ENCODE measurements around the gene TBC1D24. TPM values are rescaled to one million over a fixed set of nuclear protein-coding genes. Genes with fewer than 3 reads are reported as not detected.

TBC1D24 gene
- total RNA-seq (8.7 and 9.4 TPM in 2 replicates), polyA plus RNA-seq (6.9 and 7.1 TPM in 2 replicates), polyA minus RNA-seq (6.9 and 17.5 TPM in 2 replicates)
- 4.0 TPM for total RNA-seq (2013)

DNA sequence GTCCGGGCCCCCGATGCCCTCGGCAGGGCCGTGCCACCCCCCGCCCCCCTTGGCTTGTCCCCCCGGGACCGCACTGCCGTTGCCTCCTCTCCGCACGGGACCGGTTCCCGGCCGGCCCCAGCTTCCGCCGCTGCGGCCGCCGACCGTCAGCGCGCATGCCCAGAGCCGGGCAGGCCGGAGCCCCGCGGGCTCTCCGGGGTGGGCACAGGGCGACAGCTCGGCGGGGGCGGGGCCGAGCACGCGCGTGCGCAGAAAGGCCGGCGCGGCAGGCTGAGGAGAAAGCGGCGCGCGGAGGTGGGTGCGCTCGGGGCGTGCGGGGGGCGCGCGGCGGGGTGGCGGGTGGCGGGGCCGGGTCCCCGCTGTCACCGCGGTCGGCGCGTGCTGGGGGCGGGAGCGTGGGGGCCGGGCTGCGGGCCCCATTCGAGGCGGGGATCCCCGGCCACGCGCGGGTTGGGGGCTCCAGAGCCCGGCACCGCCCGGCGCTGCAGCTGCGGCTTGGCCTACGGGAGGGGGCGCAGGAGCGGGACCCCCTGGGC lies at the start of gene TBC1D24:
Gene TBC1D24, plus strand, starts transcription at position 251 of the 536 bp plus-strand sequence. CDS start 21,022 bp downstream, outside the sequence.
- intact Hi-C loops (cut with micrococcal nuclease): loop anchor here (1.0 kb wide), 3 partner anchors 12 to 46 kb away; partner anchors contain the start of genes CCNF and TEDC2
- Mint-ChIP-seq H3K4me3 (peak within 1 kb of the TSS; percentile 79), H3K27me3 (peaks cover 13% of the 10 kb centered on the region), H3K9me3 (ENCODE audit: insufficient read depth) (no peaks in the 10 kb centered on the region), H3K27ac (peak within 1 kb of the TSS; percentile 53), H3K4me1 (peaks cover 28% of the 10 kb centered on the region)
- CTCF ChIA-PET: interaction anchor here (0.7 to 3.2 kb wide), 4 partner anchors 12 to 595 kb away, joined by 4 to 13 read pairs (median 8); partner anchors contain the start of gene CCNF
- peaks cover 44% of the 10 kb centered on the region for H3K79me2 ChIP-seq (ENCODE audit: control insufficient read depth, insufficient read depth, low read length)
- peak within 1 kb of the TSS; percentile 26 to 77 (median 68) for H3K4me3 ChIP-seq (ENCODE audit: control extremely low read depth in 1 of 5, extremely low read depth in 1 of 5, insufficient read depth in 1 of 5, low read depth in 2 of 5, low read length in 4 of 5)
- ATAC-seq (ENCODE audit: low read depth) (peak; percentile 76), DNase-seq (peak; percentile 88)
- H4K20me1 ChIP-seq (ENCODE audit: control insufficient read depth, insufficient read depth, low read length, poor library complexity, severe bottlenecking): peaks cover 42% of the 10 kb centered on the region
- POLR2A ChIA-PET: interaction anchor here (0.6 to 1.0 kb wide), 4 partner anchors 12 to 304 kb away, joined by 3 to 6 read pairs (median 4); partner anchors contain the start of genes AMDHD2 and TEDC2
- peaks cover 0 to 30% (median 22%) of the 10 kb centered on the region in 4 experiments for H3K27me3 ChIP-seq (replicated peaks in 1 of 4; ENCODE audit: control extremely low read depth in 1 of 4, control insufficient read depth in 3 of 4, insufficient read depth in 4 of 4, low read length in 3 of 4)
- peak within 1 kb of the TSS in 1 of 2 donors; percentile 62 for H3K27ac ChIP-seq (ENCODE audit: low read length in 2 of 2)
- H3K9me3 ChIP-seq (ENCODE audit: control extremely low read depth in 1 of 3, control insufficient read depth in 2 of 3, insufficient read depth in 1 of 3, low read length in 2 of 3): no peaks in the 10 kb centered on the region
- H3K4me1 ChIP-seq (ENCODE audit: control insufficient read depth in 2 of 2, insufficient read depth in 2 of 2, low read length in 2 of 2): peaks cover 42 to 44% of the 10 kb centered on the region in 2 donors
- WGBS (ENCODE audit: insufficient coverage): under 1% methylated on average over 62 of the region's 77 CpGs
- peak within 1 kb of the TSS; percentile 100 for H3K4me2 ChIP-seq (replicated peaks; ENCODE audit: low read depth, low read length, poor library complexity, severe bottlenecking)
- peak within 1 kb of the TSS; percentile 89 for H2AFZ ChIP-seq (ENCODE audit: insufficient read depth, low read depth, low read length, poor library complexity, severe bottlenecking)
- H3K9ac ChIP-seq (ENCODE audit: low read length): peak within 1 kb of the TSS; percentile 73
- TF ChIP-seq, protein P1, sequence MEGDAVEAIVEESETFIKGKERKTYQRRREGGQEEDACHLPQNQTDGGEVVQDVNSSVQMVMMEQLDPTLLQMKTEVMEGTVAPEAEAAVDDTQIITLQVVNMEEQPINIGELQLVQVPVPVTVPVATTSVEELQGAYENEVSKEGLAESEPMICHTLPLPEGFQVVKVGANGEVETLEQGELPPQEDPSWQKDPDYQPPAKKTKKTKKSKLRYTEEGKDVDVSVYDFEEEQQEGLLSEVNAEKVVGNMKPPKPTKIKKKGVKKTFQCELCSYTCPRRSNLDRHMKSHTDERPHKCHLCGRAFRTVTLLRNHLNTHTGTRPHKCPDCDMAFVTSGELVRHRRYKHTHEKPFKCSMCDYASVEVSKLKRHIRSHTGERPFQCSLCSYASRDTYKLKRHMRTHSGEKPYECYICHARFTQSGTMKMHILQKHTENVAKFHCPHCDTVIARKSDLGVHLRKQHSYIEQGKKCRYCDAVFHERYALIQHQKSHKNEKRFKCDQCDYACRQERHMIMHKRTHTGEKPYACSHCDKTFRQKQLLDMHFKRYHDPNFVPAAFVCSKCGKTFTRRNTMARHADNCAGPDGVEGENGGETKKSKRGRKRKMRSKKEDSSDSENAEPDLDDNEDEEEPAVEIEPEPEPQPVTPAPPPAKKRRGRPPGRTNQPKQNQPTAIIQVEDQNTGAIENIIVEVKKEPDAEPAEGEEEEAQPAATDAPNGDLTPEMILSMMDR (IDR thresholded peaks at IDR 0.05): no peak
- TF ChIP-seq EZH2 (IDR thresholded peaks at IDR 0.05; ENCODE audit: borderline replicate concordance, insufficient read depth, low read depth, low read length, poor library complexity, severe bottlenecking): no peak
- H3K36me3 ChIP-seq (replicated peaks in 1 of 2; ENCODE audit: control extremely low read depth in 1 of 2, control insufficient read depth in 1 of 2, extremely low read depth in 1 of 2, insufficient read depth in 2 of 2, low read length in 1 of 2): no peaks in the 10 kb centered on the region

DNA sequence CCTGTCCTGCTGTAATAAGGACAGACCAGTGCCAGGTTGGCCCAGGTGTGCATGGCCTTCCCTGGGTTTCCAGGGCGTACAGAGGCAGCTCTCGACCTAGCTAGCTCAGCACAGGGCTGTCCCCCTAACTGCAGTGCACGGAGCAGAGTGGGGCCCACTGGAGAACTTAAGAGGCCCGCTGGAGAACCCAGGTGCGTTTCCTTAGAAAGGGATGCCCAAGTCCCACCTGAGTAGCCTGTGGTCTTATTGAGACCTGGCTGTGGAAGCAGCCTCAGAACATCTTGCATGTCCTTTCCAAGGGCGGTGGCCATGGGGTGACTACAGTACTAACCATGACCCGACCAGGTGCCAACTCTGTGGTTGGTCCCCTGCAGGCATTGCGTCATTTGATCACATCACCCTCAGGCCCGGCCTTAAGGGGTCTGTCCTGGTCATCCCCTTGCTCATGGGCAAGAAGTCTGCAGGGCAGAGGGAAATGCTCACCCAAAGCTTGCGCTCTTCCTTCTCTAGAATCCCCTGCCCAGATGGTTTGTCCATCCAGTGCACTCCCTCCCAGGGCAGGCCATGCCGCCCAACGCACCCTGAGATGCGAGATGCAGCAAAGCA lies 49.0 kb upstream of the TBC1D24 start:
- Histone ChIP-seq H2AFZ (ENCODE audit: insufficient read depth, low read depth, low read length, poor library complexity, severe bottlenecking) (no peak overlapping the region), H3K4me2 (replicated peaks; ENCODE audit: low read depth, low read length, poor library complexity, severe bottlenecking) (no peak overlapping the region), H3K9me3 (ENCODE audit: control extremely low read depth in 1 of 3, control insufficient read depth in 2 of 3, insufficient read depth in 1 of 3, low read length in 2 of 3) (no peaks in the 10 kb centered on the region), H3K36me3 (replicated peaks in 1 of 2; ENCODE audit: control extremely low read depth in 1 of 2, control insufficient read depth in 1 of 2, extremely low read depth in 1 of 2, insufficient read depth in 2 of 2, low read length in 1 of 2) (no peaks in the 10 kb centered on the region), H3K79me2 (ENCODE audit: control insufficient read depth, insufficient read depth, low read length) (peaks cover 7% of the 10 kb centered on the region), H3K4me1 (ENCODE audit: control insufficient read depth in 2 of 2, insufficient read depth in 2 of 2, low read length in 2 of 2) (peaks cover 9 to 26% of the 10 kb centered on the region in 2 donors), H4K20me1 (ENCODE audit: control insufficient read depth, insufficient read depth, low read length, poor library complexity, severe bottlenecking) (no peaks in the 10 kb centered on the region), H3K4me3 (ENCODE audit: control extremely low read depth in 1 of 5, extremely low read depth in 1 of 5, insufficient read depth in 1 of 5, low read depth in 2 of 5, low read length in 4 of 5) (no peak overlapping the region), H3K9ac (ENCODE audit: low read length) (no peak overlapping the region), H3K27ac (ENCODE audit: low read length in 2 of 2) (no peak overlapping the region), H3K27me3 (replicated peaks in 1 of 4; ENCODE audit: control extremely low read depth in 1 of 4, control insufficient read depth in 3 of 4, insufficient read depth in 4 of 4, low read length in 3 of 4) (no peaks in the 10 kb centered on the region)
- DNase-seq (no peak), ATAC-seq (ENCODE audit: low read depth) (no peak)
- H3K27me3 Mint-ChIP-seq: no peaks in the 10 kb centered on the region
- 97% methylated on average over 12 of the region's 13 CpGs for WGBS (ENCODE audit: insufficient coverage)
- TF ChIP-seq EZH2 (IDR thresholded peaks at IDR 0.05; ENCODE audit: borderline replicate concordance, insufficient read depth, low read depth, low read length, poor library complexity, severe bottlenecking): no peak
- TF ChIP-seq, protein P1 (IDR thresholded peaks at IDR 0.05): no peak
- ChIA-PET CTCF (interaction anchor here (0.6 to 1.3 kb wide), 3 partner anchors 12 to 53 kb away, joined by 3 to 5 read pairs (median 4); no protein-coding TSS in a partner anchor), POLR2A (no interaction called here)
- peaks cover 15% of the 10 kb centered on the region for H3K4me1 Mint-ChIP-seq
- no peak overlapping the region for H3K27ac Mint-ChIP-seq
- H3K9me3 Mint-ChIP-seq (ENCODE audit: insufficient read depth): no peaks in the 10 kb centered on the region
- intact Hi-C loops (cut with micrococcal nuclease): no loop called here
- H3K4me3 Mint-ChIP-seq: no peak overlapping the region

All from B cell (primary cell).